WI38 (cell line): ENCODE measurements around the gene POM121C.
"Not testable (repeated sequence)": the region's sequence is repeated elsewhere in the genome, so short reads cannot be mapped to it uniquely, and the experiment has no call there.

Experiments
- H3K4me3 ChIP-seq: 2 replicates; pipeline ENCODE4 v1.5.1; 2011; ENCODE audit warnings: low read depth, mild to moderate bottlenecking, control low read depth, low read length
- TF ChIP-seq, protein P1 (sequence below): IDR thresholded peaks from 2 replicates; pipeline ENCODE4 v1.5.1; 2012; ENCODE audit warnings: low read depth, mild to moderate bottlenecking, control low read depth, low read length

Gene POM121C

GRCh38 chr7:75458034-75458433 is 28.1 kb downstream of the POM121C start:
- H3K4me3 ChIP-seq: not testable (repeated sequence)

GRCh38 chr7:75456403-75456802 is 29.7 kb downstream of the POM121C start:
- not testable (repeated sequence) for H3K4me3 ChIP-seq

DNA sequence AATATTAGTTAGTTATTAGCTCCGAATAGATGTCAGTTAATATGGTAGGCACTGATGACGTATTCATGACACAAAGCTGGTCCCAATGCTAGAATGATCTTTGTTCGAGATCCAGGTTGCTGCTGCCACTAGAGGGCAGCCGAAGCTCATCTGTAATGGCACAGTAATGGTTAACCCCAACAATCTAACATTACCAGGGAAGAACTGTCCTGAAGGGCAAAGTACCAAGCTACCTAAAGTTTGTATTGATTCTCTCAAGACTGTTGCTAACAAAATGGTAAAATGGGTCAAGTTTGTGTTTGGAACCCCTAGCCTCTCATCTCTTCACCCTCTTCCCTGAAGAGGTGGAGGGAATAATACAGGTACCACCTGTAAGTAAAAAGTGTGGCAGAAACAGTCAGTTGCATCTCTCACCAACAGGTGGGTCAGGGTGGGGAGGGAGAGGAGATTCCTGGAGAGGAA is 33.6 kb downstream of the POM121C start:
- not testable (repeated sequence) for H3K4me3 ChIP-seq
- TF ChIP-seq, protein P1, sequence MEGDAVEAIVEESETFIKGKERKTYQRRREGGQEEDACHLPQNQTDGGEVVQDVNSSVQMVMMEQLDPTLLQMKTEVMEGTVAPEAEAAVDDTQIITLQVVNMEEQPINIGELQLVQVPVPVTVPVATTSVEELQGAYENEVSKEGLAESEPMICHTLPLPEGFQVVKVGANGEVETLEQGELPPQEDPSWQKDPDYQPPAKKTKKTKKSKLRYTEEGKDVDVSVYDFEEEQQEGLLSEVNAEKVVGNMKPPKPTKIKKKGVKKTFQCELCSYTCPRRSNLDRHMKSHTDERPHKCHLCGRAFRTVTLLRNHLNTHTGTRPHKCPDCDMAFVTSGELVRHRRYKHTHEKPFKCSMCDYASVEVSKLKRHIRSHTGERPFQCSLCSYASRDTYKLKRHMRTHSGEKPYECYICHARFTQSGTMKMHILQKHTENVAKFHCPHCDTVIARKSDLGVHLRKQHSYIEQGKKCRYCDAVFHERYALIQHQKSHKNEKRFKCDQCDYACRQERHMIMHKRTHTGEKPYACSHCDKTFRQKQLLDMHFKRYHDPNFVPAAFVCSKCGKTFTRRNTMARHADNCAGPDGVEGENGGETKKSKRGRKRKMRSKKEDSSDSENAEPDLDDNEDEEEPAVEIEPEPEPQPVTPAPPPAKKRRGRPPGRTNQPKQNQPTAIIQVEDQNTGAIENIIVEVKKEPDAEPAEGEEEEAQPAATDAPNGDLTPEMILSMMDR: 0 out of 2 replicates have a peak, but pooled peaks have one; percentile 14

DNA sequence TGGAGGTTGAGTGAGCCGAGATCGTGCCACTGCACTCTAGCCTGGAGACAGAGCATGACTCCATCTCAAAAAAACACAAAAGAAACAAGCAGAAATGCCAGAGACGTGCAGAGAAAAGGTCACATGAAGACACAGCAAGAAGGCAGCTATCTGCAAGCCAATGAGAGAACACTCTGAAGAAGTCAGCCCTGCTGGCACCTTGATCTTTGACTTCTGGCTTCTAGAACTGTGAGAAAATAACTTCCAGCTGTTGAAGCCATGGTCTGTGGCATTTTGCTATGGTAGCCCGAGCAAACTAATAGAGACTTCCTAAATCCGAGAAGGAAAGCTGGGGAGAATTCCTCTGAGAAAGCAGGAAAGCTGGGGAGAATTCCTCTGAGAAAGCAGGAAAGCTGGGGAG is 36.2 kb downstream of the POM121C start:
- not testable (repeated sequence) for H3K4me3 ChIP-seq

DNA sequence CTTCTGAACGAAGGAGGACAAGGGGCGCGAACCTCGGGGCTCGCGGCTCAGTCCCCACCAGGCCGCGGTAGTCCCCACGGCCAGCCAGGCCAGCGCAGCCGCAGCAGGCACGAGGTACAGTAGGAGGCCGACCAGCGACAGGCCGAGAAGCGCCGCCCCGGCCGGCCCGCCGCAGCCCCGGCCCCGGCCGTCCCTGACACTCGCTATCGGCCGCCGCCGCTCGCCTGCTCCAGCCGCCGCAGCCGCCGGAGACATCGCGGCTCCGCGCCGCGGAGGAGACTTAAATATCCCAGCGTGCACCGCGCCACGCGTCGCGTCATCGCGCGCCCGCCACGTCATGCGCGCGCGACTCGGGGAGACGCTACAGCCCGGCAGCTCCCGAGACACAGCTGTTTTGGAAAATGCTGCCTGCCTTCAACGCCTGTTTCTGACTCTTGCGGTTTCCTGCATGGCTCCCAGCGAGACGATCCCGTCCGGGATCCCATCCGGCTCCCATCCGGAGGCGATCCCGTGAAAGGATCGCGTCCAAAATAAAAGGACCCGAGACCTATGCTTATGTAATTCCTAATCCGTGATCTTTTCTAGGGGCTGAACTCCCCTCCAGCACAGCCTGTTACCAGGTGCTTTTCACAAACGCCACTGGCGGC is 43.5 kb downstream of the POM121C start:
- H3K4me3 ChIP-seq: peak overlapping the region; percentile 59

GRCh38 chr7:75442101-75442464 is 44.0 kb downstream of the POM121C start:
- H3K4me3 ChIP-seq: peak overlapping the region; percentile 43

- not testable (repeated sequence) for H3K4me3 ChIP-seq
Measured at GRCh38 chr7:75439000-75439399, 47.1 kb downstream of the POM121C start.

- H3K4me3 ChIP-seq: not testable (repeated sequence)
Measured at GRCh38 chr7:75423481-75423880, 62.6 kb downstream of the POM121C start.

GRCh38 chr7:75421798-75422710 is 64.0 kb downstream of the POM121C start:
- H3K4me3 ChIP-seq: not testable (repeated sequence)

DNA sequence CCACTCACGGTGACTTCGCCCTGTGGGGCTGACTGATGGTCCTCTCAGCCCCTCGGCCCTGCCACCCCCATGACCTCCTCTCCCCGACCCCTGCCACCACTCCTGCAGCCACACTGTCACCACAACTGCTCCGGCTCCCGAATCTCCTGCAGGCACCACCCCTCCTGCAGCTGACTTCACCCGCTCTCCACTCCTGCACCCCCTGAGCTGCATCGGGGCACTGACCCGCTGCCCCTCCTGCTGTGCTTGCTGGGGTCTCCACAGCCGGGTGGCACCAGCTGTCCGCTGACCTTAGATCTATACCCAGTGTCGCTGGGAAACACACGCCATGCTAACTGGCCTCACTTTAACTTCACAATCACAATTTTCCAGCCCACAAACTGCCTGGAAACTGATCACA is 65.9 kb downstream of the POM121C start:
- H3K4me3 ChIP-seq: not testable (repeated sequence)

- not testable (repeated sequence) for H3K4me3 ChIP-seq
Measured at GRCh38 chr7:75419693-75420092, 66.4 kb downstream of the POM121C start.

- H3K4me3 ChIP-seq: not testable (repeated sequence)
Measured at GRCh38 chr7:75419210-75419609, 66.9 kb downstream of the POM121C start.

DNA sequence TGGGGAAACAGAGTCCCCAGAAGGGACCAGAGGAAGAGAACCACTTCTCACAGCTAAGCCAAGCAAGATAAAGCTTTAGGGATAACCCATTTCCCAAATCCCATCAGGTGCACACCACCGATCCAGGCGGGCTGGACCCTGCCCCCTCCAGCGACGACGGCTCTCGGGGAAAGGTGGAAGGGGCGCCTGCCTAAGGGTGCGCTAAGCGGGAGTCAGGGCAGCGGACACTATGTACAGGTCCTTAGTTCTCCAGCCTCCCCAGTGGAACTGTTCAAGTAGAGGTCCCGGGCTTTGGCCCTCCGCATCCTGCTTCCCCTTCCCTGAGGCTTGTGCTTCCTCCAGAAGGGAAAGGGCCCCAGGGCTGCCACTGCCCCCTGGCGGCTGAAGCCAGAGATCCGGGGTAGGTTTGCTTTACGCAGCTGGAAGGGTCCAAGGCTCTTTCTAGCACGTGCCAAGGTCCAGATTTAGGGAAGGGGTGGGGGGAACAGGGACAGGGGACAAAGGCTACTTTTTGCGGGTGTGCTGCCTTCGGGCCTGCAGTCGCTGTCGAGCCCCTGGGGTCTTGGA is 67.7 kb downstream of the POM121C start:
- H3K4me3 ChIP-seq: not testable (repeated sequence)

- H3K4me3 ChIP-seq: not testable (repeated sequence)
Measured at GRCh38 chr7:75416787-75417186, 69.3 kb downstream of the POM121C start.

- H3K4me3 ChIP-seq: not testable (repeated sequence)
Measured at GRCh38 chr7:75415829-75416373, 70.2 kb downstream of the POM121C start.

GRCh38 chr7:75415428-75415817 is 70.7 kb downstream of the POM121C start:
- H3K4me3 ChIP-seq: not testable (repeated sequence)

DNA sequence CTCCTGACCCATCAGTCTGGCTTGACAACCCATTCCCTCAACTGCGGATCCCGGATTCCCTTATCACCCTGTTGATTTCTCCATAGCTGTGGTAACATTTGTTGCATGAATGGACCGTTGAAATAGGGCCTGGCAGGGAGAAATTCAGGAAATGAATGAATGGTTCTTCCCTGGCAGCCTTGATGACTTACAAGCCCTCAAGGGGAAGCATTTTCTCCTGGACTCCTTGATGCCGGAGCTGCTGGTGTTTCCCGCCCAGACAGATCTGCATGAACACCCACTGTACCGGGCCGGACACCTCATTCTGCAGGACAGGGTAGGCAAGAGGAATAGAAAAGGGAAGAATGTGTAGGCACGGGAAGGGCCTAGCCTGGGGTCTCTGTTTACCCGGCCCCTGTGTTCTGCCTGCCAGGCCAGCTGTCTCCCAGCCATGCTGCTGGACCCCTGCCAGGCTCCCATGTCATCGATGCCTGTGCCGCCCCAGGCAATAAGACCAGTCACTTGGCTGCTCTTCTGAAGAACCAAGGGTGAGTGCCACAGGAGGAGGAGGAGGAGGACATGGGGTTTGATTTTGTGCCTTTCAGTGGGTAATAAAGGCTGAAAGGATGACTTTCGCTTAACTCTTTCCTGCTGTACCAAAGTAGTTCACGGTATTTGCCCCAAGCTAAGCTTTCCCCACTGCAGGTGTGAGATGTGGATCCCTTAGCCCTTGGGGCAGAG is 71.2 kb downstream of the POM121C start:
- not testable (repeated sequence) for H3K4me3 ChIP-seq

- not testable (repeated sequence) for H3K4me3 ChIP-seq
Measured at GRCh38 chr7:75414204-75414603, 71.9 kb downstream of the POM121C start.

DNA sequence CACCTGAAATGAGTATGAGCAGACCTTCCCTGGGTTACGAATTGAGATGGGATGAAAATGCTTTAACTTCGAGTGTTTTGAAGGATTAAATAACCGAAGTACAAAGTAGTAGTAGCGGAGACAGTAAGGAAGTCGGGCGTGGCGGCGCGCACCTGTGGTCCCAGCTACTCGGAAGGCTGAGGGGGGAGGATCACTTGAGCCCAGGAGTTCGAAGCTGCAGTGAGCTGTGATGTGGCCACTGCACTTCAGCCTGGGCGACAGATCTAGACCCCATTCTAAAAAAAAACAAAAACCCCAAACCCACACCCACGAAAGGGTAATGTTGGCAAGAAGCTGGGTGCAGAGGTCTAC is 75.3 kb downstream of the POM121C start:
- not testable (repeated sequence) for H3K4me3 ChIP-seq
